Stimulated activated CD8-positive, alpha-beta memory T cell treated with anti-CD3 and anti-CD28 coated beads, Interleukin-12 subunit alpha, Interleukin-12 subunit beta, amount 100 ng/mL, for 1 hour (primary cell): ENCODE results near the gene NUDT1.
A peak's percentile ranks its signal among the peaks of the same experiment; 100 is the strongest.

Experiments
- DNase-seq: peaks from one replicate; pipeline ENCODE4 v3.0.0-alpha.2; 2020; ENCODE audit warnings: low read depth

Gene NUDT1

DNA sequence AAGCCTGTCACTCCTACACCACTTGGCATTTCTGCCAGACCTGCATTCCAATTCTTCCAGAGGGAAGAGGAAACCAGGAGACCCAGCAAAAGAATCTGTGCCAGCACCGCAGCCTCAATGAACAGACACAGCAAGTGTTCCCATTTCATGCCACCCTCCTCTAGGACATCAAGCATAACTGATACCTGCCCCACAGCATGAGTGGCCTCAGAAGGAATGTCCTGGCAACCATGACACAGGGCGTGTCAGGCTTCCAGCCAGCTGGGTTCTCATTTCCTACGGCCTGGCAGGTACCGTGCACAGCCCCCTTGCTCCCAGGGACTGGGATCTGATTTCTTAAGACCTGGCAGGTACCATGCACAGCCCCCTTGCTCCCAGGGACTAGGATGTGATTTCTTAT is 17.1 kb upstream of the NUDT1 start:
- DNase-seq = no peak

DNA sequence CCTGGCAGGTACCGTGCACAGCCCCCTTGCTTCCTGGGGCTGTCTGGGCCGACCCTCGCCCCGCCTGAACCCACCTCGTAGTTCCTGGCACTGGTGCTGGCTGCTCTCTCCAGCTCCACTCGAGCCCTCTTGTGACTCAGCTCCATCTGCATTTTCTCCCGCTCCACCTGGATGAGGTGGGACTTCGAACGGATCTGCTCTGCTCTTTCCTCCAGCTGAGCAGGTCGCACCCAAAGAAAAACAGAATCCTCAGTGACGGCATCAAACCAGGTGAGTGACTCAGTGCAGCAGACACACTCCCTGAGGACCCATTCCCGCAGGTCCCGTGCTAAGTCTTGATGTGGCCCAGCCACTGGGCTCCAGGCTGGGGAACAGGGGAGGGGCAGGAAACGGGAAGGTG is 16.7 kb upstream of the NUDT1 start:
- DNase-seq = no peak

DNA sequence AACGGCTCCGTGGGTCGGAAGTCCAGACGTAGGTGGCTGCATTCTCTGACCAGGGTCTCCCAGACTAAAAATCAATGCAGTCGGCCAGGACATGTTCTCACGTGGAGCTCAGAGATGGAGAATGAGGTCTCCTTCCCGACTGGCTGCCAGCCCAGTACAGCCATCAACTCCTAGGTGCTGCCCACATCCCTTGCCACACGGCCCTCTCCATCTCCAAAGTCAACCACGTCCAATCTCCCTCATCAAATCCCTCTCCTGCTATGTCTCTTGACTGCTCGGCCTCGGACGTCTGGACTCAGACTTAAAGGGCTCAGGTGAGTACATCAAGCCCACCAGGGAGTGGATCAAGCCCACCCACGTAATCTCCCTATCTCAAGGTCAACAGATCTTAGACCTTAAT is 16.2 kb upstream of the NUDT1 start:
- no peak for DNase-seq

DNA sequence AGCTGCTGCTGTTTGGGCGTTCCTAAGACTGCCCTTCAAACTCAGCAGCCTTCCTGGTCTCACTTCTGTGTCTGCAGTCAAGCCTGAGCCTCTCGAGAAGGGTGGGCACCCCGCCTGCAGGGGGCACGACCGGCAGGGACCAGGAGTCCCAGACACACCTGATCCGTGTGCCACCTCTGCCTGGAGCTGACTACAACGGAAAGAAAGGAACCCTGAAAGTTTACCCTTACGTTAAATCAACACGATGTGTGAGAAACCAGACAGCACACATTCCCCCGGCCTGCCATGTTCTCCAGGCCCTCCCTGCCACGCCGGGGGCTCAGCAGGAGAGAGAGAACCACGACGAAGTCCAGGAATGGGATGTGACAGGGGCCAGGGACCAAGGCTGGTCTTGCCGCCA is 14.3 kb upstream of the NUDT1 start:
- no peak for DNase-seq

DNA sequence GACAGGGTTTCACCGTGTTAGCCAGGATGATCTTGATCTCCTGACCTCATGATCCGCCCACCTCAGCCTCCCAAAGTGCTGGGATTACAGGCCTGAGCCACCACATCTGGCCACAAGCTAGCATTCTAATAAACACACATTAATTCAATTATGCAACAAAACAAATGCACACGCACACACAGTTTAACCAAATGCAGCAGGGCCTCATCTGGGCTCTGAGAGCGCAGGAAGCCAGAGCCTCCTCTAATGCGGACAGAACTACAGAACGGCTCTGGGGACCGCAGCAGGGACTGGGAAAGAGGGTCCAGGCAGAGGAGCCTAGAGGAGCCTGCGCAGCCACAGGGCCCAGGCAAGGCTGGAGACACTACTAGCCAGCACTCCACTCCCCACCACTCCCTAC is 13.1 kb upstream of the NUDT1 start:
- DNase-seq = no peak

DNA sequence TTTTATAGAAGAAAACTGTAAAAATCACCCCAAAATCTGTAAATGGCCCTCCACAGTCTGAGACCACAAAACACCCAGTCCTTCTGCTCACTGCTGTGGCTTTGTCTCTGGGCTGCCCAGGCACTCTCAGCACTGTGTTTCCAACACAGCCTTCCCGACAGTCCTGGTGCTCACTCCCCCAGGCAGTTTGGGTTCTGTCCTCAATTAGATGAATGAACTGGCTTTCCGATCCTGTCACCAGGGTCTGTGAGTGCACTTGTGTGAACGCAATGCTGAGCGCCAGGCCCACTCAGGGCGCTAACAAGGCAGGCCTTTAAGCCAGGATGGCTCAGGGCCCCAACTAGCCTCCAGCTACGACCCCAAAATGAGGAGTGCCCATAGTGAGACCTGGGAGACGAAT is 12.6 kb upstream of the NUDT1 start:
- no peak for DNase-seq

DNA sequence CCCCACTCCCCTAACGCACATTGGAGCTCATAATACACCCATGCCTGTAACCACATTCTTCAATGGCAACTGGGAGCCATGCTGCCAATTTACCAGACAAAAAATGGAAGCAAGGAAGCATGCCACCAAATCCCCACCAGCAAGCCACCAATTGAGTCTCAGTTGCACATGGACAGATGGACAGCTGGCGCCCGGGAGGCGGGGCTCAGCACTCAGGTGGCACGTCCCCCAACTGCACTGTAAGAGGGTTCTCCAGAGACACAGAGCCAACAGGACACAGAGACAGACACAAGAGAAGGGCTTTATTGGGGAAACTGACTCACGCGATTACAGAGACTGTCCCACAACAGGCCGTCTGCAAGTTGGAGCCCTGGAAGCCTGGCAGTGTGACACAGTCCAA is 11.8 kb upstream of the NUDT1 start:
- no peak for DNase-seq

DNA sequence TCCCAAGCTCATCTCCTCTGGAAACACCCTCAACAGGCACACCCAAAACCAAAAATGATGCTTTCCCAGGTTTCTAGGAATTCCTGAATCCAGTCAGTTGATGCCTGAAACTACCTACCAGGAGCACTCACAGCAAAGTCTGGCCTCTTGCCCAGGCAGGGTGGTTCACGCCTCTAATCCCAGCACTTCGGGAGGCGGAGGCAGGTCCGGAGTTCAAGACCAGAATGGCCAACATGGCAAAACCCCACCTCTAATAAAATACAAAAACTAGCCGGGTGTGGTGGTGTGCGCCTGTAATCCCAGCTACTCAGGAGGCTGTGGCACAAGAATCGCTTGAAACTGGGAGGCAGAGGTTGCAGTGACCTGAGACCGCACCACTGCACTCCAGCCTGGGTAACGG is 11.1 kb upstream of the NUDT1 start:
- DNase-seq = no peak

DNA sequence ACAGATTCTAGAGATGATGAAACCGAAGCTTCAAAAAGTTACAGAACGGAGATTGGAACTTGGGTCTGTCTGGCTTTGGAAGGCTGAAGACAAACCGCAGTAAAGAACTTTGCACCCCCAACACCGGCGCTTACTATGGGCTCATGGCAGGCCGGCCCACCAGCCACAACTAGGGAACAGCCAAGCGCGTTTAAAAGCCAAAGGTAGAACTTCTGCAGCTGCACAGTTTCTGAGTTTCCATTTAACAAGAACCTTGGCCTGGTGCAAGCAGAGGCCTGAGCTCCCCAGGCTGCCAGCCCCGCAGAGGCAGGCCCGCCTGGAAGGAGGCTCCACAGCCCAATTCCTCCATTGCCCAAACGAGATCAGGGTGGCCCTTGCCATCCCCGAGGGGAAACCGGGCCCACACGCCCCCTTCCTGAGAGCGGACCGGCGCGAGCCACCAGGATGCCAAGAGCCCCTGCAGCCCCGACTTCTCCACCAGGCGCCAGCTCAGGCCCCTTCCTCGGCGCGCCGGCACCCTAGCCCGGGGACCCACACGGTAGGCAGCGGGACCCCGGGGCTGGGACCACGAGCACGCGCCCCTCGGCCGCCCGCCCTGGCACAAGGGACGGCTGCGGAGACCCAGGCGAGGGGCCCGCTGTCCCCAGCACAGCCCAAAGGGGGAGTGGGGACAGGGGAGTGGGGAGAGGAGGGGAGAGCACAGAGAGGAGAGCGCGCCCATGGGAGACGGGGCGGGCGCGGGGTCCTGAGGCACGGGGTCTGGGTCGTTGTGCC is 9.8 kb upstream of the NUDT1 start:
- no peak for DNase-seq

DNA sequence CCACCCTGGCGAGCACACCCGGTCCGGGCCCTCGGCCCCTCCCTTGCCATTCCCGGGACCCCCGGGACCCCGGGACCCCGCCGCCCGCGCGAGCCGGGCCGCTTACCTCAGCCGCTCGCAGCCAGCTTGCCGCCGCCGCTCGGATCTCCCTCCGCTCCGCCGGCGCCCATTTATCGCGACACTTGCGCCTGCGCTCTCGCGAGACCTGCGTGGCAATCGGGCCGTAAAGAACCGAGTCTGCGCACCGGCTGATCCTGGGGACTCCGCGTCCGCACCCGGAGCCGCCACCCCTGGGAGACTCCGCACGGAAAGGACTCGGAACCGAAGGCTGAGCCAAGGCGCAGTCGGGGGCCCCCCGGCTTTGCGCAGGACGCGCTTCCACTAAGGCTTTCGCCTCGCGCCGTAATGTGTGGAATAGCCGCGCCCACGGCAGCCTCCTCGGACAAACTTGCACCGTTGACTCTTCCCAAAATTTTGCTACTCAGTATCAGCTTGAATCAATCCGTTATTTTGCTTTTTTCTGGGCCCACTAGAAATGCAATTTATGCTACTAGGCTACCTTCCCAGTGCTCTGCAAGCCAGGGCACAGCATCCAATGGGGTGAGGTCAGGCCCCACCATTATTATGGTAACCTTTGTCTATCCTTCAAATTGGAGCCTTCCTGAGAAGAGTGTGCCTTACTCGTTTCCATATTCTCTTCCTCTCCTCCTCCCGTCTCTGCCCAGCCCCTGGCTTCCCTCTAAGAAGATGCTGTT is 9.1 kb upstream of the NUDT1 start, which contains the start of gene MAD1L1:
Gene MAD1L1, minus strand, starts transcription at position 180 of the 755 bp plus-strand sequence. CDS start 2,812 bp downstream, outside the sequence.
- peak; percentile 80 for DNase-seq

DNA sequence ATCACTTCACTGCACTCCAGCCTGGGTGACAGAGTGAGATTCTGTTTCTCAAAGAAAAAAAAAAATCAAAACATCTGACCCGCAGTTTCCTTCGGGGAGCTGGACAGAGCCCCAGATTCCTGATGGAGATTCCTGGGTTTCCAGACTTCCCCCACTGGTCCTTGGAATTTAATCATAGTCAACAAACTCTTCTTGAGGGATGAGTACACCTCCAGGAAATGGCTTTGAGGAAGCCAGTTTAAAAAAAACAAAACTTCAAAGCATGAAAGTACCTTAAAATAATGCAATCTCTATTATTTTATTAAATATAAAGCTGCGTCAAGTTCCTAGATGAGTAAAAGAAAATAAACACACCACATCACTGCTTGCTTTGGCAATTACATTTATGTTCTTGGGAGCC is 8.1 kb upstream of the NUDT1 start:
- no peak for DNase-seq

DNA sequence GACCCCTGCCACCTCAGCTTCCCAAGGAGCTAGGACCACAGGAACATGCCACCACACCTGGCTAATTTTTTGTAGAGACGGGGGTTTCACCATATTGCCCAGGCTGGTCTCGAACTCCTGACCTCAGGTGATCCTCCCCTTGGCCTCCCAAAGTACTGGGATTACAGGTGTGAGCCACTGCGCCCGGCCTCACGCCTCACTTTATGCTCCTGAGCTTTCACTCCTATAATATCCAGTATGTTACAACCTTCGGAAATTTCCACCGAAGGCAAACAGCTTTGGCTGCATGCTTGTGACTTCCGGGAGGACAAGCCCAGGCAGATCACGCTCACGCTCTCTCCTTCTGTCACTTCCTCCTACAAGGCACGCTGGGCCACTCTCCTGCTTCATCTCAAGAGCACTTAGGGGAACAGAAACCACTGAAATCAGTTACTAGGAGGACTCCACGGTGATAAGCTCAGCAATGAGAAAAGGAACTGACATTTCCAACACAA is 4.9 kb upstream of the NUDT1 start:
- no peak for DNase-seq

DNA sequence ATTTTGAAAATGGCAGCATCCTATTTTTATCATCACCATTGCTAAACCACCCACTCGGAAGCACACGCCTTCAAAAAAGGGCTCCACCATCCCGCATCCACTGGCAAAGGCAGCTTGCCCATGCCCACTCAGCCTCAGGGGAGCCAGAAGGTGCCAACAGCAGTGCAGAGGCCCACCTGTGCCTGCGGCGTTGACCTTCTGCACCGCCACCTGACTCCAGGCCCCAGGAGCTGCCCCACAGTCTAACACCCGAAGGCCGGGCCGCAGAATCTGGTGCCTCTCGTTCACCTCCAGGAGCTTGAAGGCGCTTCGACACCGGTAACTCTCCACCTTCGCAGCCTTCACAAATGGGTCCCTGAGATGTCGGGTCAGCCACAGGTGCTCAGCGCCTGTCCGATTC is 2.8 kb upstream of the NUDT1 start:
- no peak for DNase-seq

DNA sequence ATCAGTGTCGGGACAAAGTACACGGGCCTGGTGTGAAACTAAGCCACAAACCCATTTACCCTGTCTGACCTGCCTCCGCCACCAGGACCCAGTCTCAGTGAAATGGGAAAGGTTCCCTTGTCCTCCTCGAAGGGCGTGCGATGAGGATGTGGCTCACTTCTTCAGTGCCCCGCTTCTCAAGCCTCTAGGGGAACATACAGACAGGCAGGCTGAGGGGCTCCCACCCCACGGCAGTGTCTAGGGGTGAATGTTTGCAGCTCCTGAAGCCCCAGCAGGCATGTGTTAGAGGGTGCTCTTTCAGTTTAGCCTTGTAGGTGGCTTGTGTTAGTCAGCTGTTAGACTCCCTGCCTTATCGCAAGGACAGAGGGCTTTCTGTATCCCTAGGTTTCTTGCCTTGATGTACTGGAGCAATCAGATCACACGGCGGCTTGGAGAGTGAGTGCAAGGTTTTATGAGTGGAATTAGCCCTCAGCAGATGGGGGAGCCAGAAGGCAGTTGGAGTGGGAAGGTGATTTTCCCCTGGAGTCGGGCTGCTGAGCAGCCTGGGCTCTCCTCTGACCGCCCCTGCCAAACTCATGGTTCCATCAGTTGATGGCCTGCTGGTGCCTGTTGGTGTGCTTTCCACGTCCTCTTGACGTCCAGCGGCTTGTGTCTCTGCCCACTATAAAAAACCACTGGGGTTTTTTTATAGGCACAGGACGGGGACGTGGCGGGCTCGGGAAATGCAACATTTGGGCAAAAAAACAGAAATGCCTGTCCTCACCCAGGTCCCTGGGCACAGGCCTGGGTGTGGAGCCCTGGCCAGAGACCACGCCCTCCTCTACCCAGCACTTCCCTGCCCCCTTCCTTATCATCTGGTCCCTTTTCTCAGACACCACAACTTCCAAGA is 759 bp downstream of the NUDT1 start:
- DNase-seq = no peak

DNA sequence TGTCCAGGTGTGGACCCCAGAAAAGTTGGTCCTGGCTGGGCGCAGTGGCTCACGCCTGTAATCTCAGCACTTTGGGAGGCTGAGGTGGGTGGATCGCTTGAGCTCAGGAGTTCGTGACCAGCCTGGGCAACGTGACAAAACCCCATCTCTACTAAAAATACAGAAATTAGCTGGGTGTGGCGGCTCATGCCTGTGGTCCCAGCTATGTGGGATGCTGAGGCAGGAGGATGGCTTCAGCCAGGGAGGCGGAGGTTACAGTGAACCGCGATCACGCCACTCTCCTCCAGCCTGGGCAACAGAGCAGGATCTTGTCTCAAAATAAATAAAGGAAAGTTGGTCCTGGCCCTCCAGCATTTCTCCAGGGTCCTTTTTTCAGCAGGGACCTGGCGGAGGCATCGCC is 1.4 kb downstream of the NUDT1 start:
- no peak for DNase-seq

DNA sequence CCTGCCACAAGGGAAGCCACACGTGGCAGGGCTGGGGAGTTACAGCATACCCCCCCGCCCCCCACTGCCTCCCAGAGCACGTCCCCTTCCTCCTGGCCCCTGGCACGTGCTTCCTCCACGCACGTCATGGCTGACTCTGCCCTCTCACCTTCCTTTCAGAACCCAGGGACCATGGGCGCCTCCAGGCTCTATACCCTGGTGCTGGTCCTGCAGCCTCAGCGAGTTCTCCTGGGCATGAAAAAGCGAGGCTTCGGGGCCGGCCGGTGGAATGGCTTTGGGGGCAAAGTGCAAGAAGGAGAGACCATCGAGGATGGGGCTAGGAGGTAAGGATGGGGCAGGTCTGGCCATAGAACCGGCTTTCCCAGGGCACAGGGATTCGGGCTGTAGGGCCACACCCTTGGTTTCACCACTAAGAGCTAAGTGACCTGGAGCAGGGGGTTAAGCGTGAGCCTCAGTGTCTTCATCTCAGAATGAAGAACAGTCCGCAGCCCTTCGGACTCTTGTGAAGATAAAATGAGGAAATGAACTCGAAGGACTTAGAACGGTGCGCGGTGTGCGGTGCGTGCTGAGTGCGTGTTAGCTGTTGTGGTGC is 2.5 kb downstream of the NUDT1 start:
- DNase-seq = no peak

DNA sequence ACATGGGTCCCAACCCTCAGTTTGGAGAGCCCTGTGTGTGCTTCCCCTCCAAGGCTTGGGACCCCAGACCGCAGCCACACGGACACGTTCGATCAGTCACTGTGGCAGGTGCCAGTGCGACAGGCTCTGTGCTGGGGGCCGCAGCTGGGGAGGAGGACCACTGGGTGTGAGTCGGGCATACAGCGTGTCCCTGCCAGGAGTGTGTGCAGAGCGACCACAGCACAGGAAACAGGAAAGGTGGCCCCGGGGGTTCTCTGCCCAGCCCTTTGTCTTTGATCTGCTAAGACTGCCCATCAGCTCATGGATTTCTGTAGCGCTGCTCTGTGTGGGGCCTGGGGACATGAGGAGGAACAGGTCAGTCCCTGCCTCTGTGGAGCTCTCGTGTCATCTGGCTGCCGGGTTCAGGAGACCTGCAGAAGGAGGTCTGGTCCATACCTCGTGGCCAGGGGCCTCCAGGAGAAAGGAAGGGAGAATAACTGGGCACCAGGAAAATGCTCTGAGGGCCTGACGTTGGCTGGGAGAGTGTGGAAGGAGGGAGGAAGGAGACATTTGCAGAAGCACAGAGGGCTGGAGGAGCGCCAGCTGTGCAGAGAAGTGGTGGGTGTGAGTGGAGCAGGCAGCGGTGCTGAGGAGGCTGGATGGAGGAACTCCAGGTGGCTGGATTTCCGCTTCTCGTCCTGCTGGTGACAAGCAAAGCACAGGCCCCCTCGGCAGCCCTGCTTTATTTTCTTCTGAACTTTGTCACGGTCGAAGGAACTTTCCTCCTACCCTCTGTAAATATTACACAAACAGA is 4.1 kb downstream of the NUDT1 start:
- no peak for DNase-seq

DNA sequence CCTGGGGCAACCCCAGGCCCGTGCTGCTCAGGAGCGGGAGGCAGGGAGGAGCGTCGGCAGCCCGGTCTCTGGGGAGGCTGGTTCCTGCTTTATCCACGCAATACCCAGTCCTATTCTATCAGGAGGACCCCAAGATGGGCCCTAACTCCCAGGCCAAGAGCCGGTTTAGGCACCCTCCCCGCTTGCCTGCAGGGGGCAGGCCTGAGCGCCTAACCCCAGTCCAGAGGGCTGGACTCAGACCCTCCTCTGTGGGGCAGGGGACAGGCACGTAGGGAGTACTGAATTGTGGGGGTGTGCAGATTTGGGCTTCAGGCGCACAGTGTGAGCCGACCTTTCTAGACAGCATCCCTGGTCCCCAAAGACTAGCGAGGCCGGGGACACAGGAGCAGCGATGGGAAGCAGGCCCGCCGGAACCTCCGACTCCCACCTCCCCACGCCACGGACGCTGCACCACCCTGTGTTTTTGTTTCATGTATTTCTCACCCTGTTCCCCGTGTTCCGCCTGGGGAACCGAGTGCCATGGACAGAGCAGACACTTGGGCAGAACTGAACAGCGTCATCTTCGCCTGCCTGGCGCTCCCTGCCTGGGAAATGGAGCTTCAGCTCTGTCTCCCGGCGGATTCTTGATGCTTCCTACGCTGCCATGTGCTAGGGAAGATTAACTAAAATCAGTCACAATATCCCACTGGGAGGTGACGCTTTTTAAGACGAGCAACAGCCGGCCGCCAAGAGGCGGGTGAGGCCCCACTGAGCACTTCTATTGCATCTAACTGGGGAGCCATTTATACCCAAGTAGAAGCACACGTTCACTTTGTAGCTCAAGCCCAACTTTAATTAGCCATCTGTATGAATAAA is 5.3 kb downstream of the NUDT1 start:
- no peak for DNase-seq

DNA sequence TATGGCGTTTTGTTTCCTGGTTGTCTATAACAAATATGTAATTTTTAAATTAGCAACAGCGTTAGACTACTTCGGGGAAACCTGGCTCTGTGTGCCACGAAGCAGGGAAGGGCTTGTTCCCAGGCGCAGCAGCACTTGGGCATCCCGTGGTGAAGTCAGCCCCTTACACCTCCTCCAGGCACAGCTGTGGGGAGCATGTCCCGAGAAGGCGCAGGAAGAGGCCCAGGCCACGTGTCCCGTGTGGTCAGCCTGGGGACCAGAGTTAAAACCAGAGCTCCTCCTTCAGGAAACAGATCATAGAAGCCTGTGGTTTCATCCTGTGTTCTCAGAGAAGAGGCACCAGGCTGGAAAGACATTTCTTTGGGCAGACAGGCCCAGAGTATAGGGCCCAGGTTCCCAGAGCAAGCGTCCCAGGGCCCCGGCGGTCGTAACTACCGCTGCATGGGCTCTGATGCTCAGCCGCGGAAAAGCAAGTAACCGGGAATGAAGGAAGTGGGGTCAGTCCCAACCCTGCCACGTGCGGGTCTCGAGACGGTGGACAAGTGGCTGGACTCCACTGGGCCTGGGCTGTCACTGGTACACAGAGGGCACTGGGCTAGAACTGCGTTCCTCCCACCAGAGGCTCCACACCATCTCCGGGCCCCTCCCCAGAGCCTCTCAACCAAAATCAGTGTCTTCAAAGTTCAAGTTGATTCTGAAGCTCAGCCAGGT is 7.1 kb downstream of the NUDT1 start:
- DNase-seq = no peak
